Neural progenitor cell (in vitro differentiated cells): Measurements from ENCODE around the gene POLK. TPM values are rescaled to one million over a fixed set of nuclear protein-coding genes. Genes with fewer than 3 reads are reported as not detected.
A peak's percentile ranks its signal among the peaks of the same experiment; 100 is the strongest.

ENCODE experiments used
- DNase-seq: peaks from one replicate; pipeline ENCODE4 v3.0.0-alpha.2; 2016; ENCODE audit warnings: low spot score
- H2AFZ ChIP-seq: fragments of 200-600 bp; sonication (generic); replicated peaks from 2 replicates; pipeline ENCODE4 v1.6.1; 2016; ENCODE audit warnings: antibody characterized with exemption
- H3F3A ChIP-seq: fragments of 200-600 bp; sonication (generic); 2 replicates; pipeline ENCODE4 v1.6.1; 2016; ENCODE audit warnings: antibody characterized with exemption, low read depth
- H3K27ac ChIP-seq: fragments of 200-600 bp; sonication (generic); 2 replicates; pipeline ENCODE4 v1.5.1; 2016; ENCODE audit warnings: mild to moderate bottlenecking
- H3K27me3 ChIP-seq: fragments of 200-600 bp; sonication (generic); 2 replicates; pipeline ENCODE4 v1.6.1; 2016; ENCODE audit warnings: mild to moderate bottlenecking, moderate library complexity
- H3K36me3 ChIP-seq: fragments of 200-600 bp; sonication (generic); 2 replicates; pipeline ENCODE4 v1.5.1; 2016
- H3K4me1 ChIP-seq: fragments of 200-600 bp; sonication (generic); 2 replicates; pipeline ENCODE4 v1.6.1; 2016; ENCODE audit warnings: mixed run types
- H3K4me2 ChIP-seq: fragments of 200-600 bp; sonication (generic); 2 replicates; pipeline ENCODE4 v1.6.1; 2016
- H3K4me3 ChIP-seq: fragments of 200-600 bp; sonication (generic); 2 replicates; pipeline ENCODE4 v1.5.1; 2016
- H3K79me2 ChIP-seq: fragments of 200-600 bp; sonication (generic); 2 replicates; pipeline ENCODE4 v1.6.1; 2016; ENCODE audit warnings: low read depth
- H3K9ac ChIP-seq: fragments of 200-600 bp; sonication (generic); 2 replicates; pipeline ENCODE4 v1.6.1; 2016
- H3K9me3 ChIP-seq: fragments of 200-600 bp; sonication (generic); 2 replicates; pipeline ENCODE4 v1.5.1; 2016; ENCODE audit warnings: low read depth
- H4K20me1 ChIP-seq: fragments of 200-600 bp; sonication (generic); 2 replicates; pipeline ENCODE4 v1.6.1; 2016; ENCODE audit warnings: low read depth
- H3K27ac Mint-ChIP-seq: 3 replicates; pipeline ENCODE4 v1.8.0; 2021; ENCODE audit warnings: mixed read lengths
- H3K27me3 Mint-ChIP-seq: 2 replicates; pipeline ENCODE4 v1.8.0; 2022; ENCODE audit warnings: low read depth, mild to moderate bottlenecking, inconsistent platforms, moderate library complexity, mixed read lengths; ENCODE audit not compliant: insufficient read depth
- H3K36me3 Mint-ChIP-seq: 3 replicates; pipeline ENCODE4 v1.8.0; 2021; ENCODE audit warnings: mixed read lengths
- H3K4me1 Mint-ChIP-seq: 3 replicates; pipeline ENCODE4 v1.8.0; 2021; ENCODE audit warnings: mixed read lengths
- H3K4me3 Mint-ChIP-seq: 3 replicates; pipeline ENCODE4 v1.8.0; 2021; ENCODE audit warnings: mild to moderate bottlenecking, moderate library complexity, mixed read lengths
- H3K9me3 Mint-ChIP-seq: 3 replicates; pipeline ENCODE4 v1.8.0; 2020; ENCODE audit warnings: mixed read lengths
- EZH2 ChIP-seq: fragments of 200-600 bp; sonication (generic); IDR thresholded peaks from 2 replicates; pipeline ENCODE4 v1.6.1; 2017; ENCODE audit warnings: antibody characterized with exemption, mild to moderate bottlenecking, moderate library complexity
- EZH2phosphoT487 ChIP-seq: fragments of 200-600 bp; sonication (generic); IDR thresholded peaks from 2 replicates; pipeline ENCODE4 v1.6.1; 2017; ENCODE audit warnings: antibody characterized with exemption
- total RNA-seq: library from RNA; depleted of rRNA; stranded (reverse); fragments of >200 nt; gene quantifications from 2 replicates; pipeline ENCODE4 v1.2.3, GENCODE V29; 2015; ENCODE audit warnings: low replicate concordance
- TF ChIP-seq, protein P1 (sequence below): fragments of 200-600 bp; sonication (generic); IDR thresholded peaks from 2 replicates; pipeline ENCODE4 v1.5.1; 2017; ENCODE audit warnings: antibody characterized with exemption, mild to moderate bottlenecking

Gene POLK
- total RNA-seq, 1 donor from 2014 or later = 30.9 TPM

- Histone ChIP-seq H3K4me1 (peaks cover 10% of the 10 kb centered on the region), H3K9me3 (no peaks in the 10 kb centered on the region), H3K79me2 (no peaks in the 10 kb centered on the region), H3F3A (peaks cover 15% of the 10 kb centered on the region), H3K9ac (no peak overlapping the region), H3K4me3 (no peak overlapping the region), H4K20me1 (no peaks in the 10 kb centered on the region), H3K36me3 (peaks cover 2% of the 10 kb centered on the region), H2AFZ (no peak overlapping the region), H3K27ac (peak overlapping the region; percentile 76), H3K27me3 (no peaks in the 10 kb centered on the region), H3K4me2 (peak overlapping the region; percentile 29)
- Mint-ChIP-seq H3K4me1 (peaks cover 2% of the 10 kb centered on the region), H3K36me3 (peaks cover 9% of the 10 kb centered on the region), H3K9me3 (no peaks in the 10 kb centered on the region), H3K27ac (no peak overlapping the region), H3K4me3 (no peak overlapping the region), H3K27me3 (no peaks in the 10 kb centered on the region)
- peak; percentile 37 for TF ChIP-seq EZH2phosphoT487
- TF ChIP-seq, protein P1, sequence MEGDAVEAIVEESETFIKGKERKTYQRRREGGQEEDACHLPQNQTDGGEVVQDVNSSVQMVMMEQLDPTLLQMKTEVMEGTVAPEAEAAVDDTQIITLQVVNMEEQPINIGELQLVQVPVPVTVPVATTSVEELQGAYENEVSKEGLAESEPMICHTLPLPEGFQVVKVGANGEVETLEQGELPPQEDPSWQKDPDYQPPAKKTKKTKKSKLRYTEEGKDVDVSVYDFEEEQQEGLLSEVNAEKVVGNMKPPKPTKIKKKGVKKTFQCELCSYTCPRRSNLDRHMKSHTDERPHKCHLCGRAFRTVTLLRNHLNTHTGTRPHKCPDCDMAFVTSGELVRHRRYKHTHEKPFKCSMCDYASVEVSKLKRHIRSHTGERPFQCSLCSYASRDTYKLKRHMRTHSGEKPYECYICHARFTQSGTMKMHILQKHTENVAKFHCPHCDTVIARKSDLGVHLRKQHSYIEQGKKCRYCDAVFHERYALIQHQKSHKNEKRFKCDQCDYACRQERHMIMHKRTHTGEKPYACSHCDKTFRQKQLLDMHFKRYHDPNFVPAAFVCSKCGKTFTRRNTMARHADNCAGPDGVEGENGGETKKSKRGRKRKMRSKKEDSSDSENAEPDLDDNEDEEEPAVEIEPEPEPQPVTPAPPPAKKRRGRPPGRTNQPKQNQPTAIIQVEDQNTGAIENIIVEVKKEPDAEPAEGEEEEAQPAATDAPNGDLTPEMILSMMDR = no peak
- no peak for TF ChIP-seq EZH2
- peak; percentile 76 for DNase-seq
Observed at GRCh38 chr5:75588666-75589065, 77.0 kb downstream of the POLK start.

DNA sequence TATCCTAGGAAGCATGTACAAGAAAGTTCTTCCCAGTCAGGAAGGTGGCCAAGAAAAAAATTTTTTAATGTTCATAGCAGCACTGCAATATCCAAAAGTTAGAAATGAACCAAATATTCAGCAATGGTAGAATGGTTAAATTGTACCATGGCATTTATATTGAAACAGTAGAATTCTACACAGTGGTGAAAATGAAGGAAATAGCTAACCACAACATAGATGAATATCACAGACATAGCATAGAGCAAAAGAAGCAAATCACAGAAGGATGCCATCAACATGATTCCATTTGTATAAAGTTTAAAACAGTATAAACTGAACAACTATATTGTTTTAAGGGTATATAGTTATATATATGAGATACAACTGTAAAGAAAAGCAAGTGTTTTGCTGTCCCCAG is 88.8 kb downstream of the POLK start:
- Histone ChIP-seq H3K4me3 (no peak overlapping the region), H3K27ac (no peak overlapping the region), H3F3A (no peaks in the 10 kb centered on the region), H3K79me2 (no peaks in the 10 kb centered on the region), H3K4me1 (no peaks in the 10 kb centered on the region), H3K9me3 (no peaks in the 10 kb centered on the region), H2AFZ (no peak overlapping the region), H4K20me1 (no peaks in the 10 kb centered on the region), H3K9ac (no peak overlapping the region), H3K36me3 (no peaks in the 10 kb centered on the region), H3K27me3 (no peaks in the 10 kb centered on the region), H3K4me2 (no peak overlapping the region)
- Mint-ChIP-seq H3K27me3 (peaks cover 2% of the 10 kb centered on the region), H3K4me3 (no peak overlapping the region), H3K4me1 (peaks cover under 1% of the 10 kb centered on the region), H3K9me3 (no peaks in the 10 kb centered on the region), H3K36me3 (peaks cover 13% of the 10 kb centered on the region), H3K27ac (no peak overlapping the region)
- no peak for DNase-seq
- TF ChIP-seq EZH2phosphoT487 = no peak
- no peak for TF ChIP-seq EZH2
- TF ChIP-seq, protein P1 = no peak

GRCh38 chr5:75601567-75601966 is 89.9 kb downstream of the POLK start:
- Mint-ChIP-seq H3K27me3 (peaks cover 2% of the 10 kb centered on the region), H3K36me3 (peaks cover 13% of the 10 kb centered on the region), H3K4me3 (no peak overlapping the region), H3K9me3 (no peaks in the 10 kb centered on the region), H3K4me1 (peaks cover 3% of the 10 kb centered on the region), H3K27ac (no peak overlapping the region)
- H3F3A ChIP-seq = peaks cover under 1% of the 10 kb centered on the region
- H3K27me3 ChIP-seq = no peaks in the 10 kb centered on the region
- H3K4me3 ChIP-seq = no peak overlapping the region
- TF ChIP-seq EZH2phosphoT487 = no peak
- TF ChIP-seq, protein P1 = no peak
- TF ChIP-seq EZH2 = no peak
- DNase-seq = no peak
- no peaks in the 10 kb centered on the region for H3K9me3 ChIP-seq
- no peak overlapping the region for H3K27ac ChIP-seq
- H3K79me2 ChIP-seq = no peaks in the 10 kb centered on the region
- no peak overlapping the region for H2AFZ ChIP-seq
- no peaks in the 10 kb centered on the region for H4K20me1 ChIP-seq
- H3K9ac ChIP-seq = no peak overlapping the region
- H3K36me3 ChIP-seq = no peaks in the 10 kb centered on the region
- no peaks in the 10 kb centered on the region for H3K4me1 ChIP-seq
- H3K4me2 ChIP-seq = no peak overlapping the region

GRCh38 chr5:75601996-75602395 is 90.3 kb downstream of the POLK start:
- peaks cover 3% of the 10 kb centered on the region for H3F3A ChIP-seq
- Mint-ChIP-seq H3K36me3 (peaks cover 17% of the 10 kb centered on the region), H3K9me3 (no peaks in the 10 kb centered on the region), H3K4me1 (peaks cover 5% of the 10 kb centered on the region), H3K4me3 (no peak overlapping the region), H3K27ac (no peak overlapping the region), H3K27me3 (peaks cover 2% of the 10 kb centered on the region)
- H3K9me3 ChIP-seq = no peaks in the 10 kb centered on the region
- no peak overlapping the region for H3K4me2 ChIP-seq
- no peaks in the 10 kb centered on the region for H3K27me3 ChIP-seq
- no peak overlapping the region for H3K9ac ChIP-seq
- no peaks in the 10 kb centered on the region for H3K36me3 ChIP-seq
- TF ChIP-seq EZH2phosphoT487 (no peak), EZH2 (no peak)
- no peak overlapping the region for H2AFZ ChIP-seq
- DNase-seq = no peak
- no peaks in the 10 kb centered on the region for H3K79me2 ChIP-seq
- H4K20me1 ChIP-seq = no peaks in the 10 kb centered on the region
- H3K4me3 ChIP-seq = no peak overlapping the region
- H3K27ac ChIP-seq = no peak overlapping the region
- no peaks in the 10 kb centered on the region for H3K4me1 ChIP-seq
